OCI-LY1 (cell line): ENCODE measurements around the gene TMEM52B.
"Not testable (repeated sequence)": the region's sequence is repeated elsewhere in the genome, so short reads cannot be mapped to it uniquely, and the experiment has no call there.

Experiments used
- H2AFZ ChIP-seq: fragments of 200-600 bp; sonication (generic), shearing (Covaris generic); 2 replicates; pipeline ENCODE4 v1.6.0; 2014; ENCODE audit warnings: antibody characterized with exemption, mild to moderate bottlenecking, low read length
- H3F3A ChIP-seq: fragments of 200-600 bp; sonication (generic), shearing (Covaris generic); 2 replicates; pipeline ENCODE4 v1.6.0; 2014; ENCODE audit warnings: mild to moderate bottlenecking, antibody characterized with exemption, low read length, moderate library complexity; ENCODE audit not compliant: insufficient read depth
- H3K27ac ChIP-seq: fragments of 200-600 bp; sonication (generic); 2 replicates; pipeline ENCODE4 v1.5.1; 2014; ENCODE audit warnings: low read length, mixed run types, mild to moderate bottlenecking, low read depth; ENCODE audit not compliant: poor library complexity, severe bottlenecking
- H3K27me3 ChIP-seq: fragments of 200-600 bp; sonication (generic); 2 replicates; pipeline ENCODE4 v1.6.0; 2014; ENCODE audit warnings: antibody characterized with exemption, mild to moderate bottlenecking, low read length, moderate library complexity; ENCODE audit not compliant: insufficient read depth
- H3K36me3 ChIP-seq: fragments of 200-600 bp; sonication (generic); 2 replicates; pipeline ENCODE4 v1.6.1; 2014; ENCODE audit warnings: mild to moderate bottlenecking, antibody characterized with exemption, low read length, moderate library complexity, mixed read lengths; ENCODE audit not compliant: insufficient read depth
- H3K4me1 ChIP-seq: fragments of 200-600 bp; sonication (generic); 2 replicates; pipeline ENCODE4 v1.5.1; 2014; ENCODE audit warnings: mild to moderate bottlenecking, low read length, moderate library complexity; ENCODE audit not compliant: insufficient read depth, severe bottlenecking
- H3K4me2 ChIP-seq: fragments of 200-600 bp; sonication (generic), shearing (Covaris generic); 2 replicates; pipeline ENCODE4 v1.6.1; 2014; ENCODE audit warnings: low read length
- H3K4me3 ChIP-seq: fragments of 200-600 bp; sonication (generic); 2 replicates; pipeline ENCODE4 v1.5.1; 2014; ENCODE audit warnings: low read length, low read depth, mild to moderate bottlenecking, mixed read lengths; ENCODE audit not compliant: poor library complexity, severe bottlenecking
- H3K79me2 ChIP-seq: fragments of 200-600 bp; shearing (Covaris generic); 2 replicates; pipeline ENCODE4 v1.6.1; 2016; ENCODE audit warnings: mixed run types, low read length, mixed read lengths; ENCODE audit not compliant: insufficient read depth
- H3K9ac ChIP-seq: fragments of 200-600 bp; sonication (generic), shearing (Covaris generic); 2 replicates; pipeline ENCODE4 v1.6.1; 2014; ENCODE audit warnings: mild to moderate bottlenecking, low read length, mixed read lengths
- H3K9me2 ChIP-seq: fragments of 200-600 bp; sonication (generic), shearing (Covaris generic); 2 replicates; pipeline ENCODE4 v1.6.1; 2014; ENCODE audit warnings: low read depth, mild to moderate bottlenecking, low read length, mixed read lengths
- H3K9me3 ChIP-seq: fragments of 200-600 bp; shearing (Covaris generic); 2 replicates; pipeline ENCODE4 v1.6.1; 2014; ENCODE audit warnings: low read length, mixed read lengths
- H4K20me1 ChIP-seq: fragments of 200-600 bp; sonication (generic), shearing (Covaris generic); 2 replicates; pipeline ENCODE4 v1.6.0; 2016; ENCODE audit warnings: mild to moderate bottlenecking, low read length; ENCODE audit not compliant: insufficient read depth
- CTCF ChIP-seq: fragments of 200-600 bp; sonication (generic), shearing (Covaris generic); IDR thresholded peaks from 2 replicates; pipeline ENCODE4 v1.5.1; 2017; ENCODE audit warnings: mild to moderate bottlenecking, antibody characterized with exemption, low read length, moderate library complexity, mixed read lengths
- EZH2 ChIP-seq: fragments of 200-600 bp; sonication (generic), shearing (Covaris generic); IDR thresholded peaks from 2 replicates; pipeline ENCODE4 v1.8.0; 2017; ENCODE audit warnings: borderline replicate concordance, mixed run types, mild to moderate bottlenecking, antibody characterized with exemption, low read length, moderate library complexity, mixed read lengths

Gene TMEM52B

GRCh38 chr12:10186299-10186698, 7.5 kb downstream of the TMEM52B start:
- H3K4me1 ChIP-seq = no peaks in the 10 kb centered on the region
- H4K20me1 ChIP-seq = no peaks in the 10 kb centered on the region
- H3K27me3 ChIP-seq = 0 out of 2 replicates have a peak, but pooled peaks cover 4% of the 10 kb centered on the region
- H3K4me2 ChIP-seq = no peak overlapping the region
- H3F3A ChIP-seq = no peaks in the 10 kb centered on the region
- no peaks in the 10 kb centered on the region for H3K36me3 ChIP-seq
- no peaks in the 10 kb centered on the region for H3K79me2 ChIP-seq
- H3K4me3 ChIP-seq = no peak overlapping the region
- no peak for TF ChIP-seq EZH2
- TF ChIP-seq CTCF = no peak
- no peak overlapping the region for H3K9ac ChIP-seq
- no peaks in the 10 kb centered on the region for H3K9me2 ChIP-seq
- H2AFZ ChIP-seq = no peak overlapping the region
- H3K9me3 ChIP-seq = no peaks in the 10 kb centered on the region
- no peak overlapping the region for H3K27ac ChIP-seq

GRCh38 chr12:10186958-10187357, 8.1 kb downstream of the TMEM52B start:
- not testable (repeated sequence) for H3K4me3 ChIP-seq, H3F3A ChIP-seq, H3K79me2 ChIP-seq, H3K27me3 ChIP-seq, H2AFZ ChIP-seq, H3K4me1 ChIP-seq, H3K9ac ChIP-seq, H4K20me1 ChIP-seq, H3K9me3 ChIP-seq, H3K9me2 ChIP-seq, H3K36me3 ChIP-seq, H3K27ac ChIP-seq, H3K4me2 ChIP-seq

GRCh38 chr12:10189653-10190052, 10.8 kb downstream of the TMEM52B start:
- no peaks in the 10 kb centered on the region; the same call in 1 of the 2 replicates for H3K27me3 ChIP-seq
- no peak overlapping the region for H3K9ac ChIP-seq
- H4K20me1 ChIP-seq = no peaks in the 10 kb centered on the region
- H3K4me1 ChIP-seq = peaks cover 2% of the 10 kb centered on the region
- TF ChIP-seq CTCF (no peak), EZH2 (no peak)
- no peak overlapping the region for H3K27ac ChIP-seq
- no peaks in the 10 kb centered on the region for H3K36me3 ChIP-seq
- no peaks in the 10 kb centered on the region for H3K79me2 ChIP-seq
- H2AFZ ChIP-seq = no peak overlapping the region
- no peaks in the 10 kb centered on the region for H3K9me2 ChIP-seq
- H3K9me3 ChIP-seq = no peaks in the 10 kb centered on the region
- no peak overlapping the region for H3K4me3 ChIP-seq
- H3K4me2 ChIP-seq = no peak overlapping the region
- no peaks in the 10 kb centered on the region for H3F3A ChIP-seq

- Histone ChIP-seq H3K4me2 (no peak overlapping the region), H4K20me1 (no peaks in the 10 kb centered on the region), H3K9me2 (no peaks in the 10 kb centered on the region), H3K36me3 (no peaks in the 10 kb centered on the region), H3K4me1 (peaks cover 12% of the 10 kb centered on the region), H3K79me2 (no peaks in the 10 kb centered on the region), H3K9me3 (no peaks in the 10 kb centered on the region), H3F3A (no peaks in the 10 kb centered on the region), H3K9ac (no peak overlapping the region), H3K27ac (no peak overlapping the region), H2AFZ (no peak overlapping the region), H3K4me3 (no peak overlapping the region), H3K27me3 (no peaks in the 10 kb centered on the region; the same call in 1 of the 2 replicates)
- TF ChIP-seq CTCF (peak; percentile 72), EZH2 (no peak)
Observed at GRCh38 chr12:10190558-10191388, 11.9 kb downstream of the TMEM52B start.
